ENCODE measurements around the gene C1QL1.
A peak's percentile ranks its signal among the peaks of the same experiment; 100 is the strongest.

The C1QL1 gene

GRCh38 chr17:44995436-44996001 is 27.4 kb upstream of the C1QL1 start:
- H3K27me3 ChIP-seq (ENCODE audit: insufficient read depth, low read length, poor library complexity): no peaks in the 10 kb centered on the region
- no peak overlapping the region for H4K5ac ChIP-seq (ENCODE audit: low read length)
- no peak overlapping the region for H2AK5ac ChIP-seq (ENCODE audit: low read length)
- H3K4me2 ChIP-seq (ENCODE audit: low read length): no peak overlapping the region
- H3K79me2 ChIP-seq (ENCODE audit: control insufficient read depth, insufficient read depth, low read length): no peaks in the 10 kb centered on the region
- H4K8ac ChIP-seq (ENCODE audit: low read depth, low read length): no peak overlapping the region
- H3K27ac ChIP-seq (ENCODE audit: low read depth, low read length): no peak overlapping the region
- no peak overlapping the region for H3K23ac ChIP-seq (ENCODE audit: low read length)
- DNase-seq: no peak
- H3K9ac ChIP-seq (ENCODE audit: low read length): no peak overlapping the region
- no peak overlapping the region for H2BK15ac ChIP-seq (replicated peaks; ENCODE audit: low read depth)
- H2BK5ac ChIP-seq (ENCODE audit: low read length): no peak overlapping the region
- H2BK120ac ChIP-seq (ENCODE audit: low read depth, low read length): no peak overlapping the region
- no peaks in the 10 kb centered on the region for H3K36me3 ChIP-seq (ENCODE audit: control insufficient read depth, insufficient read depth, low read length)
- no peak overlapping the region for H3K4ac ChIP-seq (ENCODE audit: low read depth, low read length)
- no peak overlapping the region for H3K18ac ChIP-seq (ENCODE audit: low read length)
- no peak overlapping the region for H3K56ac ChIP-seq (ENCODE audit: low read length)
- H3K4me1 ChIP-seq (ENCODE audit: control insufficient read depth, low read depth, low read length): no peaks in the 10 kb centered on the region
- no CpG with 5 or more reads among the region's 11 CpGs for WGBS (ENCODE audit: extremely low coverage, insufficient coverage, low lambda C conversion rate)
- H3K79me1 ChIP-seq (ENCODE audit: low read length): no peaks in the 10 kb centered on the region
- no peak overlapping the region for H3K4me3 ChIP-seq (ENCODE audit: low read length)

- DNase-seq: no peak
- Histone ChIP-seq H4K5ac (ENCODE audit: low read length) (no peak overlapping the region), H3K4me1 (ENCODE audit: control insufficient read depth, low read depth, low read length) (no peaks in the 10 kb centered on the region), H2BK120ac (ENCODE audit: low read depth, low read length) (no peak overlapping the region), H2BK15ac (replicated peaks; ENCODE audit: low read depth) (no peak overlapping the region), H3K27me3 (ENCODE audit: insufficient read depth, low read length, poor library complexity) (no peaks in the 10 kb centered on the region), H3K56ac (ENCODE audit: low read length) (no peak overlapping the region), H3K79me1 (ENCODE audit: low read length) (no peaks in the 10 kb centered on the region), H3K18ac (ENCODE audit: low read length) (no peak overlapping the region), H3K4me2 (ENCODE audit: low read length) (no peak overlapping the region), H2BK5ac (ENCODE audit: low read length) (no peak overlapping the region), H3K23ac (ENCODE audit: low read length) (no peak overlapping the region), H3K36me3 (ENCODE audit: control insufficient read depth, insufficient read depth, low read length) (no peaks in the 10 kb centered on the region), H3K27ac (ENCODE audit: low read depth, low read length) (no peak overlapping the region), H3K4me3 (ENCODE audit: low read length) (no peak overlapping the region), H4K8ac (ENCODE audit: low read depth, low read length) (no peak overlapping the region), H3K79me2 (ENCODE audit: control insufficient read depth, insufficient read depth, low read length) (no peaks in the 10 kb centered on the region), H2AK5ac (ENCODE audit: low read length) (no peak overlapping the region), H3K9ac (ENCODE audit: low read length) (no peak overlapping the region), H3K4ac (ENCODE audit: low read depth, low read length) (no peak overlapping the region)
- no CpG with 5 or more reads among the region's 5 CpGs for WGBS (ENCODE audit: extremely low coverage, insufficient coverage, low lambda C conversion rate)
Observed at GRCh38 chr17:44992242-44992939, 24.3 kb upstream of the C1QL1 start.

- H3K27ac ChIP-seq (ENCODE audit: low read depth, low read length): no peak overlapping the region
- H2AK5ac ChIP-seq (ENCODE audit: low read length): no peak overlapping the region
- DNase-seq: no peak
- H3K79me2 ChIP-seq (ENCODE audit: control insufficient read depth, insufficient read depth, low read length): no peaks in the 10 kb centered on the region
- no peak overlapping the region for H2BK15ac ChIP-seq (replicated peaks; ENCODE audit: low read depth)
- H2BK120ac ChIP-seq (ENCODE audit: low read depth, low read length): no peak overlapping the region
- H3K18ac ChIP-seq (ENCODE audit: low read length): no peak overlapping the region
- H4K8ac ChIP-seq (ENCODE audit: low read depth, low read length): no peak overlapping the region
- H3K79me1 ChIP-seq (ENCODE audit: low read length): no peaks in the 10 kb centered on the region
- no peaks in the 10 kb centered on the region for H3K36me3 ChIP-seq (ENCODE audit: control insufficient read depth, insufficient read depth, low read length)
- H4K5ac ChIP-seq (ENCODE audit: low read length): no peak overlapping the region
- H3K23ac ChIP-seq (ENCODE audit: low read length): no peak overlapping the region
- H3K27me3 ChIP-seq (ENCODE audit: insufficient read depth, low read length, poor library complexity): no peaks in the 10 kb centered on the region
- H3K4ac ChIP-seq (ENCODE audit: low read depth, low read length): no peak overlapping the region
- no peak overlapping the region for H3K4me3 ChIP-seq (ENCODE audit: low read length)
- no peak overlapping the region for H2BK5ac ChIP-seq (ENCODE audit: low read length)
- H3K9ac ChIP-seq (ENCODE audit: low read length): no peak overlapping the region
- no peaks in the 10 kb centered on the region for H3K4me1 ChIP-seq (ENCODE audit: control insufficient read depth, low read depth, low read length)
- H3K4me2 ChIP-seq (ENCODE audit: low read length): no peak overlapping the region
- no CpG with 5 or more reads among the region's 10 CpGs for WGBS (ENCODE audit: extremely low coverage, insufficient coverage, low lambda C conversion rate)
- no peak overlapping the region for H3K56ac ChIP-seq (ENCODE audit: low read length)
Observed at GRCh38 chr17:44990994-44991393, 22.9 kb upstream of the C1QL1 start.

- Histone ChIP-seq H2BK5ac (ENCODE audit: low read length) (no peak overlapping the region), H3K4me3 (ENCODE audit: low read length) (no peak overlapping the region), H3K4me2 (ENCODE audit: low read length) (no peak overlapping the region), H2BK15ac (replicated peaks; ENCODE audit: low read depth) (no peak overlapping the region), H3K27me3 (ENCODE audit: insufficient read depth, low read length, poor library complexity) (no peaks in the 10 kb centered on the region), H2BK120ac (ENCODE audit: low read depth, low read length) (no peak overlapping the region), H3K56ac (ENCODE audit: low read length) (no peak overlapping the region), H3K36me3 (ENCODE audit: control insufficient read depth, insufficient read depth, low read length) (no peaks in the 10 kb centered on the region), H3K4me1 (ENCODE audit: control insufficient read depth, low read depth, low read length) (no peaks in the 10 kb centered on the region), H3K79me2 (ENCODE audit: control insufficient read depth, insufficient read depth, low read length) (no peaks in the 10 kb centered on the region), H3K9ac (ENCODE audit: low read length) (no peak overlapping the region), H3K27ac (ENCODE audit: low read depth, low read length) (no peak overlapping the region), H3K4ac (ENCODE audit: low read depth, low read length) (no peak overlapping the region), H4K8ac (ENCODE audit: low read depth, low read length) (no peak overlapping the region), H2AK5ac (ENCODE audit: low read length) (no peak overlapping the region), H3K18ac (ENCODE audit: low read length) (no peak overlapping the region), H3K23ac (ENCODE audit: low read length) (no peak overlapping the region), H4K5ac (ENCODE audit: low read length) (no peak overlapping the region), H3K79me1 (ENCODE audit: low read length) (no peaks in the 10 kb centered on the region)
- no CpG with 5 or more reads among the region's 17 CpGs for WGBS (ENCODE audit: extremely low coverage, insufficient coverage, low lambda C conversion rate)
- no peak for DNase-seq
Observed at GRCh38 chr17:44989552-44990138, 21.5 kb upstream of the C1QL1 start.

GRCh38 chr17:44988044-44988942 is 20.2 kb upstream of the C1QL1 start:
- Histone ChIP-seq H4K5ac (ENCODE audit: low read length) (no peak overlapping the region), H3K4me2 (ENCODE audit: low read length) (no peak overlapping the region), H3K4ac (ENCODE audit: low read depth, low read length) (peak overlapping the region; percentile 61), H3K4me3 (ENCODE audit: low read length) (no peak overlapping the region), H3K79me1 (ENCODE audit: low read length) (no peaks in the 10 kb centered on the region), H4K8ac (ENCODE audit: low read depth, low read length) (peak overlapping the region; percentile 42), H3K9ac (ENCODE audit: low read length) (peak overlapping the region; percentile 8), H3K23ac (ENCODE audit: low read length) (no peak overlapping the region), H3K4me1 (ENCODE audit: control insufficient read depth, low read depth, low read length) (no peaks in the 10 kb centered on the region), H3K27me3 (ENCODE audit: insufficient read depth, low read length, poor library complexity) (no peaks in the 10 kb centered on the region), H3K56ac (ENCODE audit: low read length) (peak overlapping the region; percentile 47), H3K27ac (ENCODE audit: low read depth, low read length) (no peak overlapping the region), H3K18ac (ENCODE audit: low read length) (peak overlapping the region; percentile 75), H3K79me2 (ENCODE audit: control insufficient read depth, insufficient read depth, low read length) (no peaks in the 10 kb centered on the region), H2AK5ac (ENCODE audit: low read length) (no peak overlapping the region), H2BK5ac (ENCODE audit: low read length) (no peak overlapping the region), H2BK15ac (replicated peaks; ENCODE audit: low read depth) (no peak overlapping the region), H3K36me3 (ENCODE audit: control insufficient read depth, insufficient read depth, low read length) (no peaks in the 10 kb centered on the region), H2BK120ac (ENCODE audit: low read depth, low read length) (no peak overlapping the region)
- WGBS (ENCODE audit: extremely low coverage, insufficient coverage, low lambda C conversion rate): no CpG with 5 or more reads among the region's 34 CpGs
- peak; percentile 35 for DNase-seq

Data from mesendoderm (in vitro differentiated cells).